Activated T-helper 2 cell treated with anti-CD3 and anti-CD28 coated beads, Interferon-gamma antibody, Interleukin-2, Interleukin-4, amounts not matched to agents 10 μg/mL and 5 μg/mL and 100 μg/mL, durations not matched to agents 14 hours and 24 hours and 36 hours (primary cell): ENCODE results near the gene CD2AP. TPM values are rescaled to one million over a fixed set of nuclear protein-coding genes. Genes with fewer than 3 reads are reported as not detected.

Experiments
- DNase-seq: peaks from one replicate; pipeline ENCODE4 v3.0.0; 2021; ENCODE audit warnings: low spot score
- H3K27ac Mint-ChIP-seq: one replicate; pipeline ENCODE4 v1.8.0; 2021; ENCODE audit warnings: mixed read lengths
- H3K27me3 Mint-ChIP-seq: one replicate; pipeline ENCODE4 v1.8.0; 2021; ENCODE audit warnings: low read depth, mixed read lengths
- H3K36me3 Mint-ChIP-seq: one replicate; pipeline ENCODE4 v1.8.0; 2021; ENCODE audit warnings: low read depth, mixed read lengths
- H3K4me1 Mint-ChIP-seq: one replicate; pipeline ENCODE4 v1.8.0; 2021; ENCODE audit warnings: low read depth, mixed read lengths
- H3K4me3 Mint-ChIP-seq: one replicate; pipeline ENCODE4 v1.8.0; 2021; ENCODE audit warnings: low read depth, mild to moderate bottlenecking, moderate library complexity, mixed read lengths
- H3K9me3 Mint-ChIP-seq: one replicate; pipeline ENCODE4 v1.8.0; 2021; ENCODE audit warnings: mixed read lengths
- intact Hi-C: fragments of 100-400 bp; cut with micrococcal nuclease; formaldehyde crosslinking; loops from one replicate; pipeline ENCODE4 v1.15.1; 2023
- total RNA-seq: library from RNA; stranded (reverse); gene quantifications from 2 replicates; pipeline ENCODE4 v1.2.3, GENCODE V29; 2022

Gene CD2AP
- total RNA-seq, 1 donor from 2014 or later: 29.1 TPM

GRCh38 chr6:47447722-47448121 lies 29.9 kb upstream of the CD2AP start:
- H3K4me1 Mint-ChIP-seq: peaks cover 3% of the 10 kb centered on the region
- intact Hi-C loops: no loop called here
- no peaks in the 10 kb centered on the region for H3K9me3 Mint-ChIP-seq
- no peak overlapping the region for H3K4me3 Mint-ChIP-seq
- H3K27me3 Mint-ChIP-seq: no peaks in the 10 kb centered on the region
- DNase-seq: no peak
- no peaks in the 10 kb centered on the region for H3K36me3 Mint-ChIP-seq
- no peak overlapping the region for H3K27ac Mint-ChIP-seq

- H3K4me3 Mint-ChIP-seq: no peak overlapping the region
- DNase-seq: no peak
- H3K4me1 Mint-ChIP-seq: peaks cover 3% of the 10 kb centered on the region
- H3K27me3 Mint-ChIP-seq: no peaks in the 10 kb centered on the region
- H3K27ac Mint-ChIP-seq: no peak overlapping the region
- intact Hi-C loops: no loop called here
- H3K9me3 Mint-ChIP-seq: no peaks in the 10 kb centered on the region
- no peaks in the 10 kb centered on the region for H3K36me3 Mint-ChIP-seq
Measured at GRCh38 chr6:47451162-47451561, 26.4 kb upstream of the CD2AP start.

GRCh38 chr6:47452899-47453298 lies 24.7 kb upstream of the CD2AP start:
- H3K36me3 Mint-ChIP-seq: no peaks in the 10 kb centered on the region
- intact Hi-C loops: no loop called here
- no peaks in the 10 kb centered on the region for H3K4me1 Mint-ChIP-seq
- H3K4me3 Mint-ChIP-seq: no peak overlapping the region
- H3K27ac Mint-ChIP-seq: no peak overlapping the region
- DNase-seq: no peak
- no peaks in the 10 kb centered on the region for H3K9me3 Mint-ChIP-seq
- no peaks in the 10 kb centered on the region for H3K27me3 Mint-ChIP-seq

- Mint-ChIP-seq H3K9me3 (no peaks in the 10 kb centered on the region), H3K36me3 (no peaks in the 10 kb centered on the region), H3K27me3 (no peaks in the 10 kb centered on the region), H3K27ac (no peak overlapping the region), H3K4me3 (no peak overlapping the region), H3K4me1 (no peaks in the 10 kb centered on the region)
- intact Hi-C loops: no loop called here
- DNase-seq: no peak
Measured at GRCh38 chr6:47453372-47453936, 24.1 kb upstream of the CD2AP start.

- intact Hi-C loops: no loop called here
- Mint-ChIP-seq H3K4me3 (no peak overlapping the region), H3K9me3 (no peaks in the 10 kb centered on the region), H3K36me3 (no peaks in the 10 kb centered on the region), H3K4me1 (no peaks in the 10 kb centered on the region), H3K27me3 (peaks cover 2% of the 10 kb centered on the region), H3K27ac (no peak overlapping the region)
- no peak for DNase-seq
Measured at GRCh38 chr6:47454713-47455396, 22.7 kb upstream of the CD2AP start.

GRCh38 chr6:47455533-47456209 lies 21.9 kb upstream of the CD2AP start:
- DNase-seq: no peak
- H3K27me3 Mint-ChIP-seq: peaks cover 2% of the 10 kb centered on the region
- no peaks in the 10 kb centered on the region for H3K36me3 Mint-ChIP-seq
- H3K4me1 Mint-ChIP-seq: no peaks in the 10 kb centered on the region
- intact Hi-C loops: no loop called here
- H3K27ac Mint-ChIP-seq: no peak overlapping the region
- no peaks in the 10 kb centered on the region for H3K9me3 Mint-ChIP-seq
- no peak overlapping the region for H3K4me3 Mint-ChIP-seq

- Mint-ChIP-seq H3K27me3 (peaks cover 2% of the 10 kb centered on the region), H3K27ac (no peak overlapping the region), H3K4me3 (no peak overlapping the region), H3K36me3 (no peaks in the 10 kb centered on the region), H3K9me3 (no peaks in the 10 kb centered on the region), H3K4me1 (no peaks in the 10 kb centered on the region)
- intact Hi-C loops: no loop called here
- no peak for DNase-seq
Measured at GRCh38 chr6:47456536-47456975, 21.0 kb upstream of the CD2AP start.

GRCh38 chr6:47457370-47457769 lies 20.2 kb upstream of the CD2AP start:
- H3K36me3 Mint-ChIP-seq: no peaks in the 10 kb centered on the region
- no peak for DNase-seq
- no peak overlapping the region for H3K27ac Mint-ChIP-seq
- H3K27me3 Mint-ChIP-seq: peaks cover 2% of the 10 kb centered on the region
- intact Hi-C loops: no loop called here
- H3K4me1 Mint-ChIP-seq: no peaks in the 10 kb centered on the region
- H3K4me3 Mint-ChIP-seq: no peak overlapping the region
- no peaks in the 10 kb centered on the region for H3K9me3 Mint-ChIP-seq

- peaks cover 25% of the 10 kb centered on the region for H3K27me3 Mint-ChIP-seq
- intact Hi-C loops: no loop called here
- no peak for DNase-seq
- H3K9me3 Mint-ChIP-seq: no peaks in the 10 kb centered on the region
- no peak overlapping the region for H3K4me3 Mint-ChIP-seq
- no peak overlapping the region for H3K27ac Mint-ChIP-seq
- H3K36me3 Mint-ChIP-seq: no peaks in the 10 kb centered on the region
- H3K4me1 Mint-ChIP-seq: no peaks in the 10 kb centered on the region
Measured at GRCh38 chr6:47464052-47464451, 13.5 kb upstream of the CD2AP start.

GRCh38 chr6:47465117-47465516 lies 12.5 kb upstream of the CD2AP start:
- Mint-ChIP-seq H3K4me3 (no peak overlapping the region), H3K27ac (no peak overlapping the region), H3K9me3 (no peaks in the 10 kb centered on the region), H3K36me3 (no peaks in the 10 kb centered on the region), H3K4me1 (no peaks in the 10 kb centered on the region), H3K27me3 (peaks cover 33% of the 10 kb centered on the region)
- intact Hi-C loops: no loop called here
- no peak for DNase-seq

- DNase-seq: no peak
- Mint-ChIP-seq H3K36me3 (no peaks in the 10 kb centered on the region), H3K27me3 (peaks cover 41% of the 10 kb centered on the region), H3K27ac (no peak overlapping the region), H3K4me3 (no peak overlapping the region), H3K9me3 (no peaks in the 10 kb centered on the region), H3K4me1 (no peaks in the 10 kb centered on the region)
- intact Hi-C loops: no loop called here
Measured at GRCh38 chr6:47471911-47472310, 5.7 kb upstream of the CD2AP start.

GRCh38 chr6:47473791-47474346 lies 3.7 kb upstream of the CD2AP start:
- Mint-ChIP-seq H3K27ac (no peak overlapping the region), H3K27me3 (peaks cover 30% of the 10 kb centered on the region), H3K4me1 (peaks cover 2% of the 10 kb centered on the region), H3K9me3 (no peaks in the 10 kb centered on the region), H3K4me3 (no peak overlapping the region), H3K36me3 (peaks cover 3% of the 10 kb centered on the region)
- no peak for DNase-seq
- intact Hi-C loops: no loop called here

GRCh38 chr6:47475319-47475816 lies 2.2 kb upstream of the CD2AP start:
- Mint-ChIP-seq H3K27me3 (peaks cover 17% of the 10 kb centered on the region), H3K4me1 (peaks cover 16% of the 10 kb centered on the region), H3K27ac (no peak overlapping the region), H3K4me3 (no peak overlapping the region), H3K36me3 (peaks cover 3% of the 10 kb centered on the region), H3K9me3 (no peaks in the 10 kb centered on the region)
- intact Hi-C loops: no loop called here
- no peak for DNase-seq
